Measurements from ENCODE around the gene F2RL3.
"Not testable (repeated sequence)": the region's sequence is repeated elsewhere in the genome, so short reads cannot be mapped to it uniquely, and the experiment has no call there.

The F2RL3 gene

GRCh38 chr19:16928916-16929315 lies 40.1 kb downstream of the F2RL3 start:
- H3K36me3 ChIP-seq (ENCODE audit: control insufficient read depth in 4 of 4, insufficient read depth in 4 of 4, low read length in 3 of 4), result no peaks in the 10 kb centered on the region
- no peak for DNase-seq
- POLR2A ChIA-PET, result no interaction called here
- CTCF ChIA-PET, result no interaction called here
- peaks cover 0 to 33% (median 13%) of the 10 kb centered on the region in 5 experiments for H3K9me3 ChIP-seq (ENCODE audit: control extremely low read depth in 1 of 5, control insufficient read depth in 4 of 5, insufficient read depth in 2 of 5, low read depth in 1 of 5, low read length in 4 of 5)
- no peak overlapping the region for H3K4me3 ChIP-seq (ENCODE audit: control insufficient read depth in 1 of 7, extremely low read depth in 1 of 7, insufficient read depth in 4 of 7, low read depth in 2 of 7, low read length in 6 of 7)
- no peak overlapping the region for H3K27ac ChIP-seq (ENCODE audit: insufficient read depth in 1 of 2, low read depth in 1 of 2, low read length in 2 of 2, poor library complexity in 1 of 2, severe bottlenecking in 2 of 2)
- H3K4me1 ChIP-seq (ENCODE audit: control extremely low read depth in 1 of 4, control insufficient read depth in 4 of 4, insufficient read depth in 4 of 4, low read length in 3 of 4), result no peaks in the 10 kb centered on the region
- peaks cover 0 to 2% (median 0%) of the 10 kb centered on the region in 5 experiments for H3K27me3 ChIP-seq (replicated peaks in 2 of 5; ENCODE audit: control insufficient read depth in 4 of 5, insufficient read depth in 5 of 5, low read length in 4 of 5)
- 96% methylated on average over 5 of the region's 10 CpGs for WGBS (ENCODE audit: insufficient coverage)

- Histone ChIP-seq H3K36me3 (ENCODE audit: control insufficient read depth in 4 of 4, insufficient read depth in 4 of 4, low read length in 3 of 4) (no peaks in the 10 kb centered on the region), H3K4me3 (ENCODE audit: control insufficient read depth in 1 of 7, extremely low read depth in 1 of 7, insufficient read depth in 4 of 7, low read depth in 2 of 7, low read length in 6 of 7) (no peak overlapping the region), H3K4me1 (ENCODE audit: control extremely low read depth in 1 of 4, control insufficient read depth in 4 of 4, insufficient read depth in 4 of 4, low read length in 3 of 4) (no peaks in the 10 kb centered on the region), H3K9me3 (ENCODE audit: control extremely low read depth in 1 of 5, control insufficient read depth in 4 of 5, insufficient read depth in 2 of 5, low read depth in 1 of 5, low read length in 4 of 5) (peaks cover 0 to 43% (median 10%) of the 10 kb centered on the region in 5 experiments), H3K27me3 (replicated peaks in 2 of 5; ENCODE audit: control insufficient read depth in 4 of 5, insufficient read depth in 5 of 5, low read length in 4 of 5) (peaks cover 0 to 2% (median 0%) of the 10 kb centered on the region in 5 experiments), H3K27ac (ENCODE audit: insufficient read depth in 1 of 2, low read depth in 1 of 2, low read length in 2 of 2, poor library complexity in 1 of 2, severe bottlenecking in 2 of 2) (no peak overlapping the region)
- ChIA-PET CTCF (no interaction called here), POLR2A (no interaction called here)
- 90% methylated on average over 5 of the region's 5 CpGs for WGBS (ENCODE audit: insufficient coverage)
- no peak for DNase-seq
Measured at GRCh38 chr19:16930753-16931152, 42.0 kb downstream of the F2RL3 start.

GRCh38 chr19:16931306-16931705 lies 42.5 kb downstream of the F2RL3 start:
- H3K4me1 ChIP-seq (ENCODE audit: control extremely low read depth in 1 of 4, control insufficient read depth in 4 of 4, insufficient read depth in 4 of 4, low read length in 3 of 4), result no peaks in the 10 kb centered on the region
- H3K27me3 ChIP-seq (replicated peaks in 2 of 5; ENCODE audit: control insufficient read depth in 4 of 5, insufficient read depth in 5 of 5, low read length in 4 of 5), result peaks cover 0 to 2% (median 0%) of the 10 kb centered on the region in 5 experiments
- no peak overlapping the region for H3K27ac ChIP-seq (ENCODE audit: insufficient read depth in 1 of 2, low read depth in 1 of 2, low read length in 2 of 2, poor library complexity in 1 of 2, severe bottlenecking in 2 of 2)
- no peak overlapping the region for H3K4me3 ChIP-seq (ENCODE audit: control insufficient read depth in 1 of 7, extremely low read depth in 1 of 7, insufficient read depth in 4 of 7, low read depth in 2 of 7, low read length in 6 of 7)
- H3K9me3 ChIP-seq (ENCODE audit: control extremely low read depth in 1 of 5, control insufficient read depth in 4 of 5, insufficient read depth in 2 of 5, low read depth in 1 of 5, low read length in 4 of 5), result peaks cover 0 to 42% (median 10%) of the 10 kb centered on the region in 5 experiments
- DNase-seq, result no peak
- no peaks in the 10 kb centered on the region for H3K36me3 ChIP-seq (ENCODE audit: control insufficient read depth in 4 of 4, insufficient read depth in 4 of 4, low read length in 3 of 4)
- 94% methylated on average over 4 of the region's 4 CpGs for WGBS (ENCODE audit: insufficient coverage)
- POLR2A ChIA-PET, result interaction anchor here (0.6 kb wide), 1 partner anchor 233 kb away, joined by 3 read pairs; no protein-coding TSS in a partner anchor
- CTCF ChIA-PET, result no interaction called here

- H3K4me3 ChIP-seq (ENCODE audit: control insufficient read depth in 1 of 7, extremely low read depth in 1 of 7, insufficient read depth in 4 of 7, low read depth in 2 of 7, low read length in 6 of 7), result no peak overlapping the region
- no CpG with 5 or more reads among the region's 1 CpG for whole genome bisulfite sequencing (ENCODE audit: insufficient coverage)
- POLR2A ChIA-PET, result no interaction called here
Measured at GRCh38 chr19:16934489-16934888, 45.7 kb downstream of the F2RL3 start.

GRCh38 chr19:16936901-16937300 lies 48.1 kb downstream of the F2RL3 start:
- no peaks in the 10 kb centered on the region for H3K27me3 ChIP-seq (replicated peaks in 2 of 5; ENCODE audit: control insufficient read depth in 4 of 5, insufficient read depth in 5 of 5, low read length in 4 of 5)
- H3K27ac ChIP-seq (ENCODE audit: insufficient read depth in 1 of 2, low read depth in 1 of 2, low read length in 2 of 2, poor library complexity in 1 of 2, severe bottlenecking in 2 of 2), result no peak overlapping the region
- ChIA-PET CTCF (no interaction called here), POLR2A (no interaction called here)
- H3K4me3 ChIP-seq (ENCODE audit: control insufficient read depth in 1 of 7, extremely low read depth in 1 of 7, insufficient read depth in 4 of 7, low read depth in 2 of 7, low read length in 6 of 7), result no peak overlapping the region
- no peaks in the 10 kb centered on the region for H3K4me1 ChIP-seq (ENCODE audit: control extremely low read depth in 1 of 4, control insufficient read depth in 4 of 4, insufficient read depth in 4 of 4, low read length in 3 of 4)
- H3K36me3 ChIP-seq (ENCODE audit: control insufficient read depth in 4 of 4, insufficient read depth in 4 of 4, low read length in 3 of 4), result no peaks in the 10 kb centered on the region
- no peak for DNase-seq
- WGBS (ENCODE audit: insufficient coverage), result 90% methylated on average over 2 of the region's 2 CpGs
- H3K9me3 ChIP-seq (ENCODE audit: control extremely low read depth in 1 of 5, control insufficient read depth in 4 of 5, insufficient read depth in 2 of 5, low read depth in 1 of 5, low read length in 4 of 5), result peaks cover 0 to 24% (median 3%) of the 10 kb centered on the region in 5 experiments

More at GRCh38 chr19:16934489-16934888, 45.7 kb downstream of the F2RL3 start:
- DNase-seq, result no peak
- CTCF ChIA-PET, result no interaction called here
- H3K27ac ChIP-seq (ENCODE audit: insufficient read depth in 1 of 2, low read depth in 1 of 2, low read length in 2 of 2, poor library complexity in 1 of 2, severe bottlenecking in 2 of 2), result no peak overlapping the region
- no peaks in the 10 kb centered on the region for H3K36me3 ChIP-seq (ENCODE audit: control insufficient read depth in 4 of 4, insufficient read depth in 4 of 4, low read length in 3 of 4)
- peaks cover 0 to 27% (median 3%) of the 10 kb centered on the region in 5 experiments for H3K9me3 ChIP-seq (ENCODE audit: control extremely low read depth in 1 of 5, control insufficient read depth in 4 of 5, insufficient read depth in 2 of 5, low read depth in 1 of 5, low read length in 4 of 5)
- no peaks in the 10 kb centered on the region for H3K27me3 ChIP-seq (replicated peaks in 2 of 5; ENCODE audit: control insufficient read depth in 4 of 5, insufficient read depth in 5 of 5, low read length in 4 of 5)
- H3K4me1 ChIP-seq (ENCODE audit: control extremely low read depth in 1 of 4, control insufficient read depth in 4 of 4, insufficient read depth in 4 of 4, low read length in 3 of 4), result no peaks in the 10 kb centered on the region

- H3K4me3 ChIP-seq (ENCODE audit: control insufficient read depth in 1 of 7, extremely low read depth in 1 of 7, insufficient read depth in 4 of 7, low read depth in 2 of 7, low read length in 6 of 7); POLR2A ChIA-PET; H3K36me3 ChIP-seq (ENCODE audit: control insufficient read depth in 4 of 4, insufficient read depth in 4 of 4, low read length in 3 of 4); H3K4me1 ChIP-seq (ENCODE audit: control extremely low read depth in 1 of 4, control insufficient read depth in 4 of 4, insufficient read depth in 4 of 4, low read length in 3 of 4); H3K27ac ChIP-seq (ENCODE audit: insufficient read depth in 1 of 2, low read depth in 1 of 2, low read length in 2 of 2, poor library complexity in 1 of 2, severe bottlenecking in 2 of 2); DNase-seq; CTCF ChIA-PET; H3K27me3 ChIP-seq (replicated peaks in 2 of 5; ENCODE audit: control insufficient read depth in 4 of 5, insufficient read depth in 5 of 5, low read length in 4 of 5): not testable (repeated sequence)
- WGBS (ENCODE audit: insufficient coverage), result 98% methylated on average over 11 of the region's 12 CpGs
- peaks cover 0 to 24% (median 3%) of the 10 kb centered on the region in 5 experiments for H3K9me3 ChIP-seq (ENCODE audit: control extremely low read depth in 1 of 5, control insufficient read depth in 4 of 5, insufficient read depth in 2 of 5, low read depth in 1 of 5, low read length in 4 of 5)
Measured at GRCh38 chr19:16937796-16938195, 49.0 kb downstream of the F2RL3 start.

- Histone ChIP-seq H3K27me3 (replicated peaks in 2 of 5; ENCODE audit: control insufficient read depth in 4 of 5, insufficient read depth in 5 of 5, low read length in 4 of 5) (no peaks in the 10 kb centered on the region), H3K4me3 (ENCODE audit: control insufficient read depth in 1 of 7, extremely low read depth in 1 of 7, insufficient read depth in 4 of 7, low read depth in 2 of 7, low read length in 6 of 7) (no peak overlapping the region), H3K27ac (ENCODE audit: insufficient read depth in 1 of 2, low read depth in 1 of 2, low read length in 2 of 2, poor library complexity in 1 of 2, severe bottlenecking in 2 of 2) (no peak overlapping the region), H3K4me1 (ENCODE audit: control extremely low read depth in 1 of 4, control insufficient read depth in 4 of 4, insufficient read depth in 4 of 4, low read length in 3 of 4) (no peaks in the 10 kb centered on the region), H3K9me3 (ENCODE audit: control extremely low read depth in 1 of 5, control insufficient read depth in 4 of 5, insufficient read depth in 2 of 5, low read depth in 1 of 5, low read length in 4 of 5) (peaks cover 0 to 23% (median 3%) of the 10 kb centered on the region in 5 experiments), H3K36me3 (ENCODE audit: control insufficient read depth in 4 of 4, insufficient read depth in 4 of 4, low read length in 3 of 4) (no peaks in the 10 kb centered on the region)
- ChIA-PET POLR2A (no interaction called here), CTCF (no interaction called here)
- DNase-seq, result no peak
- WGBS (ENCODE audit: insufficient coverage), result 98% methylated on average over 9 of the region's 11 CpGs
Measured at GRCh38 chr19:16938211-16938610, 49.4 kb downstream of the F2RL3 start.
